Measurements from ENCODE around the gene USP48. TPM values are rescaled to one million over a fixed set of nuclear protein-coding genes. Genes with fewer than 3 reads are reported as not detected.
A peak's percentile ranks its signal among the peaks of the same experiment; 100 is the strongest.

USP48 gene
- total and polyA plus RNA-seq, 2 of the 13 experiments (the other 11 are each of a cell fraction or from before 2014, with no cell fraction given), result 30.4 to 30.7 TPM

DNA sequence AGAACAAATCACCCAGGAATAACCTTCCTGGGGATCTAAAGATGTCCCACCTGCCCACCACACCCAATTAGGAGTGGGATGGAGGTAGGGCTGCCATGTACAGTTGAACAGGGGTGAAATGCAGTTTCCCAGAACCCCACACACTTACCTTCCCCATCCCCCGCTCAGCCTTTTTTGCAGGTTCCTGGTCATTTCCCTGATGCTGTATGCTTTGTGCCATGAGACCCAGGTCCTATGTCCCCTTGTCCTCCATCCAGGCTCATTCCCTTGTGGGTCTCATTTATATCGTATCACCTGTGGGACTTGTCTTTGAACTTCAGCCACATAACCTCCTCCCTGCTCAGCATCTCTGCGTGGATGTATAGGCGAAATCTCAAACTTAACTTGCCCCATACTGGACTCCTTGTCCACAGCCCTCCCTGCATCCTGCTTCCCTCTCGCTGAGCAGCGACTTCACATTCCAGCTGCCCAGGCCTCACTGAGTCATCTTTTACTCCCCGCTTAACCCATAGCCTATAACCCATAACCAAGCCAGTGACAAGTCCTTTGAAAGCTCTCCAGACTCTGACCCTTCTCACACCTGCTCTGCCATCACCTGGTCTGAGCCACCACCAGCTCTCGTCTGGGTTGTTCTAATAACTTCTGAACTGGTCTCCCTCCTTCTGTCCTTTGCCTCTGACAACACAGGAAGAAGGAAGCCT, 33.8 kb upstream of the USP48 start:
- H3K4me1 ChIP-seq (ENCODE audit: insufficient read depth, low read length), result peaks cover 15% of the 10 kb centered on the region; the same call in 1 of the 2 replicates
- in situ Hi-C loops (cut with HindIII; ENCODE audit: extremely low pct_ligation_motif_present, low pct_unique_long_range_greater_than_20kb) (no loop called here), intact Hi-C loops (cut with micrococcal nuclease; ENCODE audit: unreplicated experiment) (no loop called here)
- H2AFZ ChIP-seq (ENCODE audit: low read length), result no peak overlapping the region
- WGBS (ENCODE audit: low lambda C conversion rate), result 39% methylated on average over 8 of the region's 8 CpGs
- ATAC-seq (peak; percentile 12; the same call in 1 of the 3 replicates), DNase-seq (ENCODE audit: low spot score) (peak; percentile 27), FAIRE-seq (no peak)
- H3K9me3 ChIP-seq (ENCODE audit: low read length), result no peaks in the 10 kb centered on the region
- POLR2A ChIA-PET, result no interaction called here
- TF ChIP-seq HOXA3 (CRISPR knock-in tag; IDR thresholded peaks at IDR 0.05) (no peak), TBX3 (IDR thresholded peaks at IDR 0.05; ENCODE audit: borderline replicate concordance) (peak; percentile 18; the same call in 1 of the 2 replicates), TEAD3 (CRISPR knock-in tag; optimal IDR thresholded peaks at IDR 0.05; ENCODE audit: borderline replicate concordance) (peak; percentile 51), FOSL2 (CRISPR knock-in tag; IDR thresholded peaks at IDR 0.05) (0 out of 2 replicates have a peak, but pooled peaks have one; percentile 12)
- CTCF ChIA-PET (ENCODE audit: low intra/inter-chr PET ratio, low total read pairs), result no interaction called here
- BruUV-seq (replicated peaks), result no TSS peak
- no peak overlapping the region for H3K4me2 ChIP-seq (ENCODE audit: low read depth, low read length)
- H3K27me3 ChIP-seq (ENCODE audit: control insufficient read depth in 1 of 2, insufficient read depth in 2 of 2, low read length in 2 of 2), result peaks cover 0 to 11% of the 10 kb centered on the region in 2 experiments; a peak in 3 of 5 replicates
- no peak overlapping the region for H3K4me3 ChIP-seq (replicated peaks in 1 of 3; ENCODE audit: insufficient read depth in 1 of 3, low read depth in 2 of 3, low read length in 3 of 3)
- H3K9ac ChIP-seq (ENCODE audit: insufficient read depth, low read depth, low read length), result no peak overlapping the region
- no peaks in the 10 kb centered on the region for H4K20me1 ChIP-seq (ENCODE audit: insufficient read depth, low read length)
- H3K79me2 ChIP-seq (ENCODE audit: insufficient read depth, low read length), result no peaks in the 10 kb centered on the region
- H3K27ac ChIP-seq (ENCODE audit: extremely low read length, insufficient read depth, low read length), result no peak overlapping the region
- H3K36me3 ChIP-seq (replicated peaks in 1 of 2; ENCODE audit: control insufficient read depth in 1 of 2, insufficient read depth in 2 of 2, low read length in 2 of 2), result no peaks in the 10 kb centered on the region

GRCh38 chr1:21815724-21816321, 32.9 kb upstream of the USP48 start:
- Histone ChIP-seq H3K4me3 (replicated peaks in 1 of 3; ENCODE audit: insufficient read depth in 1 of 3, low read depth in 2 of 3, low read length in 3 of 3) (no peak overlapping the region), H3K27ac (ENCODE audit: extremely low read length, insufficient read depth, low read length) (no peak overlapping the region), H3K4me1 (ENCODE audit: insufficient read depth, low read length) (peaks cover 19% of the 10 kb centered on the region), H3K9me3 (ENCODE audit: low read length) (no peaks in the 10 kb centered on the region), H2AFZ (ENCODE audit: low read length) (no peak overlapping the region), H3K27me3 (ENCODE audit: control insufficient read depth in 1 of 2, insufficient read depth in 2 of 2, low read length in 2 of 2) (peaks cover 0 to 11% of the 10 kb centered on the region in 2 experiments; a peak in 3 of 5 replicates), H3K4me2 (ENCODE audit: low read depth, low read length) (no peak overlapping the region), H4K20me1 (ENCODE audit: insufficient read depth, low read length) (no peaks in the 10 kb centered on the region), H3K79me2 (ENCODE audit: insufficient read depth, low read length) (no peaks in the 10 kb centered on the region), H3K36me3 (replicated peaks in 1 of 2; ENCODE audit: control insufficient read depth in 1 of 2, insufficient read depth in 2 of 2, low read length in 2 of 2) (no peaks in the 10 kb centered on the region), H3K9ac (ENCODE audit: insufficient read depth, low read depth, low read length) (no peak overlapping the region)
- ATAC-seq, result no peak
- FAIRE-seq, result no peak
- ChIA-PET CTCF (ENCODE audit: low intra/inter-chr PET ratio, low total read pairs) (no interaction called here), POLR2A (no interaction called here)
- in situ Hi-C loops (cut with HindIII; ENCODE audit: extremely low pct_ligation_motif_present, low pct_unique_long_range_greater_than_20kb), result no loop called here
- 53% methylated on average over 8 of the region's 12 CpGs for WGBS (ENCODE audit: low lambda C conversion rate)
- intact Hi-C loops (cut with micrococcal nuclease; ENCODE audit: unreplicated experiment), result no loop called here
- BruUV-seq (replicated peaks), result no TSS peak
- no peak for DNase-seq (ENCODE audit: low spot score)
- TF ChIP-seq RNF219 (CRISPR knock-in tag; IDR thresholded peaks at IDR 0.05) (no peak), SRF (IDR thresholded peaks at IDR 0.05; ENCODE audit: low read depth, low read length) (no peak), HNRNPUL1 (IDR thresholded peaks at IDR 0.05; ENCODE audit: low read depth, low read length) (no peak), ZNF597 (CRISPR knock-in tag; IDR thresholded peaks at IDR 0.05) (no peak), TRIM24 (CRISPR knock-in tag; IDR thresholded peaks at IDR 0.05) (no peak), PLRG1 (conservative IDR thresholded peaks at IDR 0.05) (no peak)
- TF ChIP-seq, protein P1, sequence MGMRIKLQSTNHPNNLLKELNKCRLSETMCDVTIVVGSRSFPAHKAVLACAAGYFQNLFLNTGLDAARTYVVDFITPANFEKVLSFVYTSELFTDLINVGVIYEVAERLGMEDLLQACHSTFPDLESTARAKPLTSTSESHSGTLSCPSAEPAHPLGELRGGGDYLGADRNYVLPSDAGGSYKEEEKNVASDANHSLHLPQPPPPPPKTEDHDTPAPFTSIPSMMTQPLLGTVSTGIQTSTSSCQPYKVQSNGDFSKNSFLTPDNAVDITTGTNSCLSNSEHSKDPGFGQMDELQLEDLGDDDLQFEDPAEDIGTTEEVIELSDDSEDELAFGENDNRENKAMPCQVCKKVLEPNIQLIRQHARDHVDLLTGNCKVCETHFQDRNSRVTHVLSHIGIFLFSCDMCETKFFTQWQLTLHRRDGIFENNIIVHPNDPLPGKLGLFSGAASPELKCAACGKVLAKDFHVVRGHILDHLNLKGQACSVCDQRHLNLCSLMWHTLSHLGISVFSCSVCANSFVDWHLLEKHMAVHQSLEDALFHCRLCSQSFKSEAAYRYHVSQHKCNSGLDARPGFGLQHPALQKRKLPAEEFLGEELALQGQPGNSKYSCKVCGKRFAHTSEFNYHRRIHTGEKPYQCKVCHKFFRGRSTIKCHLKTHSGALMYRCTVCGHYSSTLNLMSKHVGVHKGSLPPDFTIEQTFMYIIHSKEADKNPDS (CRISPR knock-in tag; IDR thresholded peaks at IDR 0.05), result no peak
